ENCODE data around the gene ODAD2.

GRCh38 chr10:27833792-27834191, 165.1 kb downstream of the ODAD2 start:
- TF ChIP-seq JUND (IDR thresholded peaks at IDR 0.05) (no peak), EZH2phosphoT487 (IDR thresholded peaks at IDR 0.05; ENCODE audit: borderline replicate concordance) (no peak), EZH2 (IDR thresholded peaks at IDR 0.05) (no peak), POLR2A (IDR thresholded peaks at IDR 0.05; ENCODE audit: borderline replicate concordance, extremely low read depth, insufficient read depth, insufficient read length) (no peak), POLR2AphosphoS5 (IDR thresholded peaks at IDR 0.05; ENCODE audit: low read depth, low read length) (no peak), CTCF (IDR thresholded peaks at IDR 0.05 in 2 of 3, conservative IDR thresholded peaks at IDR 0.05 in 1 of 3; ENCODE audit: borderline replicate concordance in 1 of 3, insufficient read depth in 1 of 3, low read depth in 2 of 3, low read length in 2 of 3) (no peak), FOSL1 (IDR thresholded peaks at IDR 0.05; ENCODE audit: low read depth) (no peak), ZNF274 (IDR thresholded peaks at IDR 0.05; ENCODE audit: low read depth, low read length) (no peak), SIN3A (IDR thresholded peaks at IDR 0.05; ENCODE audit: low read depth) (no peak), YY1 (IDR thresholded peaks at IDR 0.05; ENCODE audit: extremely low read depth, insufficient replicate concordance, low read depth, low read length) (no peak), RAD21 (IDR thresholded peaks at IDR 0.05; ENCODE audit: low read depth) (no peak), SRF (IDR thresholded peaks at IDR 0.05; ENCODE audit: low read depth) (no peak)
- TF ChIP-seq, protein P1, sequence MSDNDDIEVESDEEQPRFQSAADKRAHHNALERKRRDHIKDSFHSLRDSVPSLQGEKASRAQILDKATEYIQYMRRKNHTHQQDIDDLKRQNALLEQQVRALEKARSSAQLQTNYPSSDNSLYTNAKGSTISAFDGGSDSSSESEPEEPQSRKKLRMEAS (IDR thresholded peaks at IDR 0.05), result no peak

All from HCT116 (cell line).